CD4-positive, alpha-beta T cell treated with Interleukin-2 at 100 ng/mL for 4 hours (primary cell): Measurements from ENCODE around the gene GABRB1.

Source experiments
- DNase-seq: peaks from one replicate; pipeline ENCODE4 v3.0.0-alpha.2; 2020; ENCODE audit warnings: low spot score

Gene GABRB1

GRCh38 chr4:47471064-47471463, 439.7 kb downstream of the GABRB1 start:
- DNase-seq: no peak

- no peak for DNase-seq
Measured at GRCh38 chr4:47471591-47471990, 440.2 kb downstream of the GABRB1 start.

GRCh38 chr4:47473141-47473750, 441.9 kb downstream of the GABRB1 start:
- no peak for DNase-seq

- DNase-seq: no peak
Measured at GRCh38 chr4:47474799-47475198, 443.4 kb downstream of the GABRB1 start.

GRCh38 chr4:47475411-47475810, 444.0 kb downstream of the GABRB1 start:
- no peak for DNase-seq
